ENCODE measurements around the gene ZNF248.

GRCh38 chr10:37763132-37763531, 94.3 kb downstream of the ZNF248 start:
- TF ChIP-seq, protein P1, sequence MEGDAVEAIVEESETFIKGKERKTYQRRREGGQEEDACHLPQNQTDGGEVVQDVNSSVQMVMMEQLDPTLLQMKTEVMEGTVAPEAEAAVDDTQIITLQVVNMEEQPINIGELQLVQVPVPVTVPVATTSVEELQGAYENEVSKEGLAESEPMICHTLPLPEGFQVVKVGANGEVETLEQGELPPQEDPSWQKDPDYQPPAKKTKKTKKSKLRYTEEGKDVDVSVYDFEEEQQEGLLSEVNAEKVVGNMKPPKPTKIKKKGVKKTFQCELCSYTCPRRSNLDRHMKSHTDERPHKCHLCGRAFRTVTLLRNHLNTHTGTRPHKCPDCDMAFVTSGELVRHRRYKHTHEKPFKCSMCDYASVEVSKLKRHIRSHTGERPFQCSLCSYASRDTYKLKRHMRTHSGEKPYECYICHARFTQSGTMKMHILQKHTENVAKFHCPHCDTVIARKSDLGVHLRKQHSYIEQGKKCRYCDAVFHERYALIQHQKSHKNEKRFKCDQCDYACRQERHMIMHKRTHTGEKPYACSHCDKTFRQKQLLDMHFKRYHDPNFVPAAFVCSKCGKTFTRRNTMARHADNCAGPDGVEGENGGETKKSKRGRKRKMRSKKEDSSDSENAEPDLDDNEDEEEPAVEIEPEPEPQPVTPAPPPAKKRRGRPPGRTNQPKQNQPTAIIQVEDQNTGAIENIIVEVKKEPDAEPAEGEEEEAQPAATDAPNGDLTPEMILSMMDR (conservative IDR thresholded peaks at IDR 0.05; ENCODE audit: low read depth, low read length) = no peak
- TF ChIP-seq EZH2 (IDR thresholded peaks at IDR 0.05; ENCODE audit: low read length, unreplicated experiment) = no peak
